HG03095 (cell line): Measurements from ENCODE around the gene ADAD1.
"Not testable (repeated sequence)": the region's sequence is repeated elsewhere in the genome, so short reads cannot be mapped to it uniquely, and the experiment has no call there.

Experiments
- ATAC-seq: cut with Tn5 transposase; IDR thresholded peaks from one replicate; pipeline ENCODE4 v1.9.1; 2021; ENCODE audit warnings: moderate library complexity; ENCODE audit not compliant: unreplicated experiment

Gene ADAD1

DNA sequence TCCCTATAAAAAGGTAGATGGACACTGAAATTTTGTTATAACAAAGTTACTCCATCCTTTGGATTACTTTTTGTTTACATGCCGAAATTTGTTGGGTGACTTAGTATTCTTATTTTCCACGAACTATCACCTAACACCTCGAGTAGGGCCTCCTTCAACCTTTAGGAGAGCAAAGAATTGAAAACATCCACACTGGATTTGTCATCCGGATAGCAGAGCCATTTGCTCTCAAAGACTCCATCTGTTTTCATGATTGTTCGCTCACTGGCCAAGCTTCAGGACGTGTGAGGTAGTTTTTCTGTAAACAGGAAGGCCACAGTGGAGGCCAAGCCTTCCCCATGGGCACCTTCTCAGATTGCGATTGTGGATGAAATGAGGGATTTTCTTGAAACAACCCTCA lies at the start of gene ADAD1:
Gene ADAD1, plus strand, starts transcription at position 301 of the 400 bp plus-strand sequence. CDS start 1,059 bp downstream, outside the sequence.
- no peak for ATAC-seq

DNA sequence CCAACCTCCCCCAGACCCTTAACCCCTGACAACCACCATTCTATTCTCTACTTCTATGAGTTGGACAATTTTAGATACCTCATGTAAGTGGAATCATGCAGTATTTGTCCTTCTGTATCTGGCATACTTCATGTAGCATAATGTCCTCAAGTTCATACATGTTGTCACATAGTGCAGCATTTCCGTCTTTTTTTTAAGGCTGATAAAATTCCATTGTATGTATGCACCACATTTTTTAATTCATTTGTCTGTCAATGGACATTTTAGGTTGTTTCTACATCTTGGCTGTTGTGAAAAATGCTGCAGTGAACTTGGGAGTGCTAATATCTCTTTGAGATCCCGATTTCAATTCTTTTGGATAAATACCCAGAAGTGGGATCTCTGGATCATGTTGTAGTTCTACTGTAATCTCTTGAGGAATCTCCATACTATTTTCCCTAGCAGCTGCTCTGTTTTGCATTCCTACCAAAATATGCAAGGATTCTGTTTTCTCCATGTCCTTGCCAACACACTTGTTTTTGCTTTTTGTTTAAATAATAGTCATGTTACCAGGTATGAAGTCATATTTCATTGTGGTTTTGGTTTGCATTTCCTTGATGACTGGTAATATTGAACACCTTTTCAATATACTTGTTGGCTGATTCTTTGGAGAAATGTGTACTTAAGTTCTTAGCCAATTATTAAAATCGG lies 48.8 kb upstream of the ADAD1 start:
- no peak for ATAC-seq

DNA sequence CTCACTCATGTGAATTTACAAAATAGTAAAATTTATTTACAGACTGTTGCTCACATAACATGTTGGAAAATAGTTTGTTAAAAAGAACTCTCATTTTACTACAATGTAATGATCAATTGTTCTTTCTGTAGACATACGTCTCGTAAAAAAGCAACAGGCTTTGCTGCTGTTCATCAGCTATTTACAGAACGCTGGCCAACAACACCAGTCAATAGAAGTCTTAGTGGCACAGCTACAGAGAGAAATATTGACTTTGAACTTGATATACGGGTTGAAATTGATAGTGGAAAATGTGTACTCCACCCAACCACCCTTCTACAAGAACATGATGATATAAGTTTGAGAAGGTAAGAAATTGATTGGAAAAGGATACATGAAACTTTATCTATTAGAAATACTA lies 47.6 kb upstream of the ADAD1 start:
- ATAC-seq = no peak

DNA sequence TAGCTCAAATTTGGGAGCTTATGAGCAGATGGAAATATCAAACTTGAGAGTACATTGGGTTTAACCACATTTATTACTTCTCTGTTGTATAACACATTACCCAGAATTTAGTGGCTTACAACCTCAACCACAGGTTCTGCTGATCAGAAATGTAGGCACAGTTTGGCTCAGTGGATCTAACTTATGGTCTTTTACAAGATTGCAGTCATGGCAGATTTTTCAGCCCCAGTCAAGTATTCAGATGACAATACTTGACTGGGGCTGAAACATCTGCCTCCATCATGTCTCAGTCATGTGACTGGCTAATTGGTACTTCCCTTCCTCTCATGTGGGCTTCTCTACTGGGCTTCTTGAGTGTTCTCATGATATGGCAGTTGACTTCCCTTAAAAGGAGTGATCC lies 44.0 kb upstream of the ADAD1 start:
- no peak for ATAC-seq

DNA sequence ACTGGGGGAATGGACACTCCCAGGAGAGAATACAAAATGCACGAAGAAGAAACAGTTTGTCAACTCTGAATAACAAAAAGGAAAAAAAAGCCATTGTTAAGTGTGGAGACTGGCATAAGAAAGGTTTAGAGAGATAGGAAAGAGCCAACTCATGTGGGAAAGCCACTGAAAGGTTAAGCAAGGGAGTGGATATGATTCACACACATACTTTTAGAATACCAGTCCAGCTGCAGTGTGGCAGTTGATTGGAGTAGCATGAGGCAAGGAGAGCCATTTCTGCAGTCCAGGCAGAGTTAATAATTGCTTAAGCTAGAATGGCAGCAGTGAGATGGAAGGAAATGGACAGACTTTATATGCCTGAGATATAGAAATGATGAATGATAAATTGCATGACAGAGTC lies 36.9 kb upstream of the ADAD1 start:
- ATAC-seq = no peak

DNA sequence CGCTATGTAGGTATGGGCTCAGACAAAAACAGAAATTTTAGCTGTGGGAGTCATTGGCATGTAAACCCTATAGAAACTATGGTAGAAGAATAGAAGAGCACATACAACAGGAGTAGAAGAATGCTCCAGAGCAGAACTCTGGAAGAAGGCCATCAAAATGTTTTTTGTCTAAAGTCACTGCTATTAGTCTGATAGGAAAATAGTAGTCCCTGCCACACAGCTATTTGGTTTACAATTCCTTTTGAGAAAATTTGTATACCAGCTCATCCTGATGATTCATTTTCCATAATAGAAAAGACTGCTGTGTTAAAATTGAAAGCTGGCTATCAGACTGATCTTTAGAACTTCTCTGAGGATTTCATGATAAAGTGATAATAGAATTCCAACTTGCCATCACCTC lies 32.8 kb upstream of the ADAD1 start:
- ATAC-seq = no peak

DNA sequence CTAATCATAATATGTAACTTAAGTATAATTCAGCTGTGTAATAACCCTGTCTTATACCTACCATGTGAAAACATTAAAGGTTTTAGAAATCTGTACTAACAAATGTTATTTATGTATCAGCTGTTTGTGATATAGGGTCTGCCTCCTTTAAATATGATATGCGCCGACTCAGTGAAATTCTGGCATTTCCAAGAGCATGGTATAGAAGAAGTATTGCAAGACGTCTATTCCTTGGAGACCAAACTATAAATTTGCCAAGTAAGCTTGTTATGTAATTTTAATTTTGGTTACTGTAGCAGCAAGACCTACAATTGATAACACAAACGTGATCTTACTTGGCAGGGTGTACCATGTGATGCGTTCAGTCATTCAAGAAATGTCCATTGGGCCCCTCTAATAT lies 32.3 kb upstream of the ADAD1 start:
- ATAC-seq = no peak

DNA sequence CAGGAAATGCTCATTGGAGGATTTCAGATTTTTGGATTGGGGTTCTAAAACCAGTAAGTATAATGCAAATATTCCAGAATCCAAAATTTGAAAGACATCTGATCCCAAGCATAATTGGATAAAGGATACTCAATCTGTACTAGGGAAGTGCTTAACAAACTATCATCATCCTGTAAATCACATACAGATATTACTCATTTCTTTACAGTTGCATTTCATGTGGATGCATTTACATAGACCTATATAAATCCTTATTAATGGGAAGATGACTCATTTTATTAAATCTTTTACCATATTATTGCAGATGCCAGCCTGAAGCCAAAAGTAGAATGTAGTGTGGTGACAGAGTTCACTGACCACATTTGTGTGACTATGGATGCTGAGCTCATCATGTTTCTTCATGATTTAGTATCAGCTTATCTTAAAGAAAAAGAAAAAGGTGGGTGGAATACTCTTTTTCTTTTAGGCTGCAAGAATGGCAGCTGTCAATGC lies 22.4 kb upstream of the ADAD1 start:
- ATAC-seq = no peak

DNA sequence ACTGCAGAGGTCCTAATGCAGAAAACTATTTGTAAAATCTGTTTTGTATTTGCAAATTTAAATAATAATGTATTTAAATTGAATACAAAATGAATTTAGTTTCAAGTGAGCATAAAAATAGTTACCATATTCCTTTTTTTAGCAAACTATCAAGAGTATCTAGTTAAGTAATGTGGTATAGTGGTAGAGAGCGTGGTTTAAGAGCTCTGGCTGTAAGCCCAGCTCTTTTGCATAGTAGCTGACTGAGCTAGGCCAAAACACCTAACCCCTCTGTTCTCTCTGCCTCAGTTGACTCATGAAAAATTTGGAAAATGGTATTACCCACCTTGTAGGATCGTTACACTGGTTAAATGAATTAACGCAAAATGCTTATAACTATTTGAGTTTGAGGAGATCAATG lies 18.1 kb upstream of the ADAD1 start:
- no peak for ATAC-seq

DNA sequence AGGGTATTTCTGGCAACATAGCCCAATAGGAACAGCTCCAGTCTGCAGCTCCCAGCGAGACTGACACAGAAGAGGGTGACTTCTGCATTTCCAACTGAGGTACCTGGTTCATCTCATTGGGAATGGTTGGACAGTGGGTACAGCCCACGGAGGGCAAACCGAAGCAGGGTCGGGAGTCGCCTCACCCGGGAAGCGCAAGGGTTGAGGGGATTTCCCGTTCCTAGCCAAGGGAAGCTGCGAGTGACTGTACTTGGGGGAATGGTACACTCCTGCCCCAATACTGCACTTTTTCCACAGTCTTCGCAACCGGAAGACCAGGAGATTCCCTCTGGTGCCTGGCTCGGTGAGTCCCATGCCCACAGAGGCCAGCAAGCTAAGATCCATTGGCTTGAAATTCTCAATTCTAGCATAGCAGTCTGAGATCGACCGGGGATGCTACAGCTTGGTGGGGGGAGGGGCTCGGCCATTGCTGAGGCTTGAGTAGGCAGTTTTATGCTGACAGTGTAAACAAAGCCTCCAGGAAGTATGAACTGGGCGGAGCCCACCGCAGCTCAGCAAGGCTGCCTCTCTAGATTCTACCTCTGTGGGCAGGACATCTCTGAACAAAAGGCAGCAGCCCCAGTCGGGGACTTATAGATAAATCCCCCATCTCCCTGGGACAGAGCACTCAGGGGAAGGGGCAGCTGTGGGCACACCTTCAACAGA lies 14.0 kb upstream of the ADAD1 start:
- ATAC-seq = no peak

DNA sequence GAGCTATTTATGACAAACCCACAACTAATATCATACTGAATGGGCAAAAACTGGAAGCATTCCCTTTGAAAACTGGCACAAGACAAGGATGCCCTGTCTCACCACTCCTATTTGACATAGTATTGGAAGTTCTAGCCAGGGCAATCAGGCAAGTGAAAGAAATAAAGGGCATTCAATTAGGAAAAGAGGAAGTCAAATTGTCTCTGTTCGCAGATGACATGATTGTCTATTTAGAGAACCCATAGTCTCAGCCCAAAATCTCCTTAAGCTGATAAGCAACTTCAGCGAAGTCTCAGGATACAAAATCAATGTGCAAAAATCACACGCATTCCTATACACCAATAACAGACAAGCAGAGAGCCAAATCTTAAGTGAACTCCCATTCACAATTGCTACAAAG lies 10.0 kb upstream of the ADAD1 start:
- not testable (repeated sequence) for ATAC-seq

DNA sequence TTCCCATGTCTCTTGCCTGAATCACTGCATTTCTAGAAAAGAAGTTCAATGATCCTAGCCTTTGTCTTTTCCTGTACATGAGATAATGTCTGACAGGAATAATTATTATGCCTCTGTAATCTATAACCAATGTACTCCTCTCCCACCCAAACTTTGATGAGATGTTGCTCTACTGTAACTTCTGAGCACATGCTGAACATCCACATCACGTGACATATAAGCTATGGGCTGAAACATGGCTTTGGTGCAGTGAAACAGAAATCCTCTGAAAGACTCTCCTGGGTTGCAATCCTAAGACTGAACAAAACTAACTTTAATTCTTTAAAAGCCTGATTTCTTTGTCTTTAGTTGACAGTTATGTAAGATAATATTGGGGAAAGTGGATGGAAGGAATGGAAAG lies 1.5 kb upstream of the ADAD1 start:
- ATAC-seq = no peak

DNA sequence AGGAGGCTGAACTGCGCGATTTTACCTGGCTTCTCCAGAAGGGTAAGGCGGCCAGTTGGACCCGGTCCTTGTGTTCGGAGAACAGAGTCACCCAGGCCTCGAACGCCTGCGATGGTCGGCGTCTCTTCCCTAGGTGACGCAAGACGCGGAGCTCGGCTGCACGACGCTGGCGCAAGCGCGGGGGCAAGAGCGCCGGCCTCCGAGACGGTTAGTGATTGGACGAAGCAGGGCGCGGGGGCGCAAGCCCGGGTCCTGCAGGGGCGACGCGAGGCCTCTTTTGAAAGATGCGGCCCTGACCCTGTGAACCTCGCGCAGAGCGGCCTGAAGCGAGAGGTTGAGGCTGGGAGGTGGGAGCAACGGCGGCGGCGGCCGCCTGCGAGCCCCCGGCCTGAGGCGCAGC lies 428 bp downstream of the ADAD1 start:
- no peak for ATAC-seq

DNA sequence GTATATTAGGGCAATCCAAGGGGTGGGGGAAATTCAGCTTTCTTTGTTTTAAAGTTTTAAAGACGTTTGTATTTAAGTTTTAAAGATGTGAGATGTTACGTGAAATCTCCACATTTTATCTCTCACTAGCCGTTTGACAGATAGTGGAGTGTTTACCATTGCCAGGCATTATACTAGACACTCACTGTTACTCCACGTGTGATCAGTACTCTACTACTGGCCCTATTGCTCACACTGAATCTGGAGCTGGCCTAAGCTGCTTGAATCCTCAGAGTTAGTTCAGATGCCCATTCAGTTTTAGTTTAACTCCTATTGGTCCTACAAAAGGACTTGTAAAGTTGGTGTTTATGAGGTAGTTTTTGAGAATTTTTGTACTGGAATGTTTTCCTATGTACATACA lies 4.5 kb downstream of the ADAD1 start:
- no peak for ATAC-seq

DNA sequence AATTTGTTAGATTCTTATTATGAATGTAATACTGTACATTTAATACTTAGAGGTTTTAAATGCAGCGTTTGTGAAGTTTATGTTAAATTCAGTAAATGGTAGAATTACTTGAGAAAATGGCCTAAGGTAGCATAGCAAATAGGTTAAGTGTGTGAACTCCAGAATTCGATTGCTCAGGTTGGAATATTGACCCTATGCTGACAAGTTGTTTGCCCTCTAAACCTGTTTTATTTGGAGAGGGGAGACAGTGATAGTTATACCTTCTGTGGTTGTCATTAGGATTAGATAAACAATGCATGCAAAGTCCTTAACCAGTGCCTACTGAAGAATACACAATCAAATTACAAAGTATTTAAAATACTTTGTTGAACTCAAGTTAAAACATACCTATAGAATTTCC lies 5.4 kb downstream of the ADAD1 start:
- no peak for ATAC-seq

DNA sequence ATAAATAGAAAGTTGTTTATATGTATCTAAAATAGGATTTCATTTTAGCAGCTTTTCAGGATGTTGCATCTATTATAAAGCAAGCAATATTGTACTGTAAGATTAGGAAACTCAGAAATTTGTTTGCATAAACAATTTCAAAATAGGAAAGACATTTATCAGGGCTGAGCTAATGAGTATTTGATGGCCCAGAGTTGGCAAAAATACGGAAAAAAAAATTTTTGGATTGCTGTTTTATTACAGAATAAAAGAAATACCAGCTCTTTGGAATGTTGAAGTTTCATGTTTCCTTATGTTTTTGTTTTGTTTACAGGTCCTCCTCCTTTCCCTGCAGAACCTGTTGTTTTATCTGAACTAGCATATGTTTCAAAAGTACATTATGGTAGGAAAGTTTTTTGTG lies 14.5 kb downstream of the ADAD1 start:
- no peak for ATAC-seq

DNA sequence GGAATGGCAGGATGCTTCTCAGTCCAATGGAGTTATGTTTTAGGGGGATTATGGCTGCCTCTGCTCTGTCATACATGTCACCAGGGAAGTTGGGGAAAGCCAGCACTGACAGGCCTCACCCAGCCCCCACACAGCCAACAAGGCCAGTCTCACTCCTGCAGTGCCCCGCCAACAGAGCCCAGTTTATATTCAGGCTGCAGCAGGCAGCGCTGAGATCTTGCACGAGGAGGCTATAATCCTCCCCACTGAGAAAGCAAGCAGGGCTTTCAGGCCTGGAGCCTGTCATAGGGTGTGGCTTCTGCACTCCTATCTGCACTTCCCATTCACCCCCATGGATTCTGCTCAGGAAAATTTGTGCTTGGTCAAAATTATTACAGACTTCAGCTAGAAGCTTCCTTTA lies 25.1 kb downstream of the ADAD1 start:
- ATAC-seq = no peak

DNA sequence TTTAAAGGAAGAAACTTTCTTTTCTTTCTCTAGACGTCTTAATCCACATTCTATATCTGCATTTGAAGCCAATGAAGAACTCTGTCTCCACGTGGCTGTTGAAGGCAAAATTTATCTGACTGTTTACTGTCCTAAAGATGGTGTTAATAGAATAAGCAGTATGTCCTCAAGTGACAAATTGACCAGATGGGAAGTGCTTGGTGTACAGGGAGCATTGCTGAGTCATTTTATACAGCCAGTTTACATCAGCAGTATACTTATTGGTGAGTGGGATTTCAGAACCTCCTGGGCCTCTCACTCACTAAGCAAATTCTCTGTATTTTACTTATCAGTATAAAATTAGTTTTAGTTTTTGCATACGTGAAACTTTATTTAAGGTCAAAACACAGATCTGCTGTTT lies 33.7 kb downstream of the ADAD1 start:
- ATAC-seq = no peak

DNA sequence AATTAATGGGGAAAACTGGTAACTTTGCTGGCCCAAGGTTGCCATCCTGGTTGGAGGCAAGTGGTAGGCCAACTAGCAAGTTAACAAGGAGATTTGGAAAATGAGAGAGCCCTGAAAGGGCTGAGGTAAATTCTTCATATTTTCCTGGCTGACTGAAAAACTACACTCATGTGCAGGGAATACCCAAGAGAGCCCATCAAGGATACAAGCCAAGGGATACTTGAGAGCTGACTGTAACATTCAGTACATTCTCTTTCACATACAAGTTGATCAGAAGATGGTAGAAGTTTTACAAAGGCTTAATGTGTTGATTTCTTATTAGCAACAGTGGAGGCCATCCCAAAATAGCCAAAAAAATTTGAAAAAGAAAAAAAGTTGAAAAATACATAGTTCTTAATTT lies 44.4 kb downstream of the ADAD1 start:
- no peak for ATAC-seq

DNA sequence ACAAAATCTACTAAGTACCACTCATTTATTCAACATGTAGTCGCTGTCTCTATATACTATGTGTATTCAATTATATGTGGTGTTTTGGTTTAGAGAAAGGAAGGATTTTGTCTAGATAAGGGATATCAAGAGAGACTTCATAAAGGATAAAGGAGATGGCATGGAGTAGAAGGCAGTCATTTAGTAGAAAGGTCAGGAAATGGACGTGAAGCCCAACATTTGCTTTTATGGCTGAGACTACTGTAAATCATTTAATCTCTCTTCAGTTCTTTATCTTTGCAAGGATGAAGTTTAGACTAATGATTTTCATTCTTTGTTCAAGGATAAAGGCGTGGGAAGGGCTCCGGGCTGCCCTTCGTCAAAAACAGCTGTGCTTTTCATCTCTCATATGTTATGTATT lies 52.5 kb downstream of the ADAD1 start:
- no peak for ATAC-seq

DNA sequence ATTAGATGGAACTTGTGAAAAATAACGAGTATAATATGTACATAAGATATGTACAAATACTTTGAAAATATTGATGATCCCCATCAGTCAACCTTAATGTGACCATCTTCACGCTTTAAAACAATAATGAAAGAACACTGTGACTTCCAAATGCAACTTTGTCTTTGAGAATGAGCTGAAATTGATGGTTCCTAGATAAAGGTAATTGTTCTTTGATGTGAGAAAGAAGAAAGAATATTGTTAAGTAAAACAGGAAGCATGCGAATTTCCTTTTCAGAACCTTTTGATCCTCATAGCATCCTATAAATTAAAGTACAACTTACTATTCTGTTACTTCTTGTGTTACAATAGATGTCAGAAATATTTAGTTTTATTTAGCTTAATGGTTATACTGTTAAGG lies 55.5 kb downstream of the ADAD1 start:
- ATAC-seq = no peak

DNA sequence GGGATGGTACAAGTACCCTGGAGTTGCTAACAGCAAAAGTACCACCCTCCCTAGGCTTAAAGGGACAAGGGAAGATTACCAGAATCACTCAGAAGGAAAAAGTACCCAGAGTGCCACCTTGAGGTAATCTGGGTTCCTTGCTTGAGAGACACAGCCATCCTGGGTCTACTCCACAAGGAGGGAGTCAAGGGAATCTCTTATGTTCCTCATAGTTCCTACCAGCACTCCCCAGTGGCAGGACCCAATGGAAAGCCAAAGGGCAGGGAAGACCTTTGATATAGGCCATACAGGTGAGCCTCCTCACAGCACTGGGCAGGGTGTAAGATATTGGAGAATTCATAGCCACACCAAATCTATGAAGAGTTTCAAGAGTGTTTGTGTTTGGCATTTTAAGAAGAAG lies 72.0 kb downstream of the ADAD1 start:
- no peak for ATAC-seq
